Liver (tissue), 3 donors: ENCODE results near the gene SAMD5.

Experiments used
- EGR1 ChIP-seq, 2 donors: IDR thresholded peaks; 2 replicates each; pipeline ENCODE4 v1.6.1; 2016 to 2018; ENCODE audit warnings: antibody characterized with exemption in 2 of 2, low read depth in 2 of 2
- TF ChIP-seq, protein P1 (sequence below): fragments of 150-350 bp; IDR thresholded peaks from 2 replicates; pipeline ENCODE4 v1.5.1; 2017; ENCODE audit warnings: improper control_type of control experiment, low read depth, low read length; ENCODE audit not compliant: missing input control
- donor health status: healthy.
- donor health status: healthy.

DNA sequence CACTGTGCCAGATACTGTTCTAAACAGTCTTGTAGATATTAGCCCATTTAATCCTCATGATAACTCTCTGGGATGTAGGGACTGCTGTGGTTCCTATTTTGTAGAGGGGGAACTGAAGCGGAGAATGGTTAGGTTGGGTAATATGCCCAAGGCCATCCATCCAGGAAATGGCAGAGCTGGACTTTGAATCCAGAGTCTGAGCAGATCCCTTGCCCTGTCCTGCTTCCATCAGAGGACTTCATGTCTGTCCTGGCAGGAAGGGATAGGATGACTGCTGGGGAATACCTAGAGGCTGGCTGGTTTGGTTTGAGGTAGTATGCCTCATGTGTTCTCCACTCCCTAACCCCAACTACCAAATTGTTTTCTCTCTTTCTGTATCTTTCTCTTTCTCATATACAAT, 44.6 kb downstream of the SAMD5 start:
- TF ChIP-seq EGR1 (IDR thresholded peaks at IDR 0.05; ENCODE audit: low read depth in 2 of 2): no peak
- TF ChIP-seq, protein P1, sequence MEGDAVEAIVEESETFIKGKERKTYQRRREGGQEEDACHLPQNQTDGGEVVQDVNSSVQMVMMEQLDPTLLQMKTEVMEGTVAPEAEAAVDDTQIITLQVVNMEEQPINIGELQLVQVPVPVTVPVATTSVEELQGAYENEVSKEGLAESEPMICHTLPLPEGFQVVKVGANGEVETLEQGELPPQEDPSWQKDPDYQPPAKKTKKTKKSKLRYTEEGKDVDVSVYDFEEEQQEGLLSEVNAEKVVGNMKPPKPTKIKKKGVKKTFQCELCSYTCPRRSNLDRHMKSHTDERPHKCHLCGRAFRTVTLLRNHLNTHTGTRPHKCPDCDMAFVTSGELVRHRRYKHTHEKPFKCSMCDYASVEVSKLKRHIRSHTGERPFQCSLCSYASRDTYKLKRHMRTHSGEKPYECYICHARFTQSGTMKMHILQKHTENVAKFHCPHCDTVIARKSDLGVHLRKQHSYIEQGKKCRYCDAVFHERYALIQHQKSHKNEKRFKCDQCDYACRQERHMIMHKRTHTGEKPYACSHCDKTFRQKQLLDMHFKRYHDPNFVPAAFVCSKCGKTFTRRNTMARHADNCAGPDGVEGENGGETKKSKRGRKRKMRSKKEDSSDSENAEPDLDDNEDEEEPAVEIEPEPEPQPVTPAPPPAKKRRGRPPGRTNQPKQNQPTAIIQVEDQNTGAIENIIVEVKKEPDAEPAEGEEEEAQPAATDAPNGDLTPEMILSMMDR: no peak
